ENCODE data around the gene AZGP1.

AZGP1 gene

DNA sequence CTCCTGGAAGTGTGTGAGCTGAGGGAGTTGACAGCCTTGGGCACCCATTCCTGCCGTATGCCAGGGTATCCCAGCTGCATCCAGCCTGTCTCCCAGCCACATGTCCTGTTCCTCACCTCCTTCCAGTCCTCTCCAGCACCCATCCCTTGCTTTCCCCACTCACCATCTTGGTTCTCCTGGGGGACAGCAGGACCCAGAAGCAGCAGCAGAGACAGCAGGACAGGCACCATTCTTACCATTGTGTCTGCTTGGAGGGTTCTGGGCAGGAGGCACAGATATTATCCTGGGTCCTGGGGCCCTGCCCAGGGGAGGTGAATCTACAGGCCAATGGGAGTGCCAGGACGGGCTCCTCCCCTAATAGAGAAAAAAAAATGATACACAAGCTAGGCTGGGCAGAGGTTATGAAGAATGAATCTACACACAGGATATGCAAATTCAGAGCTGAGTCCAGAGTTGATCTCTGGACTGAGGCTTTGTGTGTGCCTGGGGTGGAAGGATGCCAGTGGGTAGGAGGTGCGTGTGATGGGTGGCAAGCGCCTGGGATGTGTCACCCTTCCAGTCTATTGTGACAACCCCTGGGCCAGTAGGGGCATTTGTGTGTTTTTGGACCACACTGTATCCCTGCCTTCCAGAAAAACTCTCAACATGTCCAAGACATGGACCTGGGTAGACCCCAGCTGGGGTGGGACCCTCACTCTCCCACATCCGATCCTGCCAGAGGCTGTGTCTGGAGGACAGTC lies at the start of gene AZGP1:
Gene AZGP1, minus strand, starts transcription at position 250 of the 740 bp plus-strand sequence. Its CDS starts 11 bp downstream, at position 239.
- TF ChIP-seq, protein P1, sequence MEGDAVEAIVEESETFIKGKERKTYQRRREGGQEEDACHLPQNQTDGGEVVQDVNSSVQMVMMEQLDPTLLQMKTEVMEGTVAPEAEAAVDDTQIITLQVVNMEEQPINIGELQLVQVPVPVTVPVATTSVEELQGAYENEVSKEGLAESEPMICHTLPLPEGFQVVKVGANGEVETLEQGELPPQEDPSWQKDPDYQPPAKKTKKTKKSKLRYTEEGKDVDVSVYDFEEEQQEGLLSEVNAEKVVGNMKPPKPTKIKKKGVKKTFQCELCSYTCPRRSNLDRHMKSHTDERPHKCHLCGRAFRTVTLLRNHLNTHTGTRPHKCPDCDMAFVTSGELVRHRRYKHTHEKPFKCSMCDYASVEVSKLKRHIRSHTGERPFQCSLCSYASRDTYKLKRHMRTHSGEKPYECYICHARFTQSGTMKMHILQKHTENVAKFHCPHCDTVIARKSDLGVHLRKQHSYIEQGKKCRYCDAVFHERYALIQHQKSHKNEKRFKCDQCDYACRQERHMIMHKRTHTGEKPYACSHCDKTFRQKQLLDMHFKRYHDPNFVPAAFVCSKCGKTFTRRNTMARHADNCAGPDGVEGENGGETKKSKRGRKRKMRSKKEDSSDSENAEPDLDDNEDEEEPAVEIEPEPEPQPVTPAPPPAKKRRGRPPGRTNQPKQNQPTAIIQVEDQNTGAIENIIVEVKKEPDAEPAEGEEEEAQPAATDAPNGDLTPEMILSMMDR (IDR thresholded peaks at IDR 0.05; ENCODE audit: low read depth, low read length, missing control alignments), result no peak
- no peak within 1 kb of the TSS for H3K4me3 ChIP-seq (replicated peaks; ENCODE audit: low read depth, low read length)
- DNase-seq (ENCODE audit: extremely low read depth, low read depth), result no peak

DNA sequence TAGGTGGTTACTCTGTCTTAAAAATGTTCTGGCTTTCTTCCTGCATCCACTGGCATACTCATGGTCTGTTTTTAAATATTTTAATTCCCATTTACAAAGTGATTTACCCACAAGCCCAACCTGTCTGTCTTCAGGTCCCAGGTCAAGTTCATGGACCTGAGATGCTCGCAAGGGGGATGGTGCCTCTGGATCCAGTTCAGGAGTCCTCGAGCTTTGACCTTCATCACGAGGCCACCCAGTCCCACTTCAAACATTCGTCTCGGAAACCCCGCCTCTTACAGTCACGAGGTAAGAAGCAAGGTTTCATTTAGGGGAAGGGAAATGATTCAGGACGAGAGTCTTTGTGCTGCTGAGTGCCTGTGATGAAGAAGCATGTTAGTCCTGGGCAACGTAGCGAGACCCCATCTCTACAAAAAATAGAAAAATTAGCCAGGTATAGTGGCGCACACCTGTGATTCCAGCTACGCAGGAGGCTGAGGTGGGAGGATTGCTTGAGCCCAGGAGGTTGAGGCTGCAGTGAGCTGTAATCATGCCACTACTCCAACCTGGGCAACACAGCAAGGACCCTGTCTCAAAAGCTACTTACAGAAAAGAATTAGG lies 48.3 kb upstream of the AZGP1 start:
- DNase-seq (ENCODE audit: extremely low read depth, low read depth), result no peak
- H3K4me3 ChIP-seq (replicated peaks; ENCODE audit: low read depth, low read length), result no peak overlapping the region
- TF ChIP-seq, protein P1 (IDR thresholded peaks at IDR 0.05; ENCODE audit: low read depth, low read length, missing control alignments), result no peak

DNA sequence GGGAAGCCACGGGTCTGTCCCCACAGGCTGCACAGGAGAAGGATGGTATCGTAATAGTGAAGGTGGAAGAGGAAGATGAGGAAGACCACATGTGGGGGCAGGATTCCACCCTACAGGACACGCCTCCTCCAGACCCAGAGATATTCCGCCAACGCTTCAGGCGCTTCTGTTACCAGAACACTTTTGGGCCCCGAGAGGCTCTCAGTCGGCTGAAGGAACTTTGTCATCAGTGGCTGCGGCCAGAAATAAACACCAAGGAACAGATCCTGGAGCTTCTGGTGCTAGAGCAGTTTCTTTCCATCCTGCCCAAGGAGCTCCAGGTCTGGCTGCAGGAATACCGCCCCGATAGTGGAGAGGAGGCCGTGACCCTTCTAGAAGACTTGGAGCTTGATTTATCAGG lies 47.7 kb upstream of the AZGP1 start:
- TF ChIP-seq, protein P1 (IDR thresholded peaks at IDR 0.05; ENCODE audit: low read depth, low read length, missing control alignments), result no peak
- DNase-seq (ENCODE audit: extremely low read depth, low read depth), result no peak
- H3K4me3 ChIP-seq (replicated peaks; ENCODE audit: low read depth, low read length), result no peak overlapping the region

DNA sequence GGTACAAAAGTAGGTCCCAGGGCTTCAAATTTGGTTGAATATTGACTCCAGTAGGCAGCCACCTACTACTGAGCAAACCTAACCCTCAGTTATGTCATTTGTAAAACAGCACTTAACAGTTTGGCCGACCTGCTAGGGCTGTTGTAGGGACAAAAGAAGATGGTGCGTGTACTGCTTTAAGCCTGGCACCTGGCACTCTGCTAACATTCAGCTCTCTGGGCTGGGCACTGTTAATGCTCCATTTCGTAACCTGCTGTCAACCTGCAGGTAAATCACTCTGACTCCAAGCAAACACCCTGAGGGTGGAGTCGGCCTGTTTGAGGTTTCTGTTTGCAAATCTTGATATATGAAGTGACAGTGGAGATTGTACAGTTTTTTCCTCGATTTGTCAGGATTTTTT lies 46.8 kb upstream of the AZGP1 start:
- TF ChIP-seq, protein P1 (IDR thresholded peaks at IDR 0.05; ENCODE audit: low read depth, low read length, missing control alignments), result no peak
- no peak overlapping the region for H3K4me3 ChIP-seq (replicated peaks; ENCODE audit: low read depth, low read length)
- DNase-seq (ENCODE audit: extremely low read depth, low read depth), result no peak

DNA sequence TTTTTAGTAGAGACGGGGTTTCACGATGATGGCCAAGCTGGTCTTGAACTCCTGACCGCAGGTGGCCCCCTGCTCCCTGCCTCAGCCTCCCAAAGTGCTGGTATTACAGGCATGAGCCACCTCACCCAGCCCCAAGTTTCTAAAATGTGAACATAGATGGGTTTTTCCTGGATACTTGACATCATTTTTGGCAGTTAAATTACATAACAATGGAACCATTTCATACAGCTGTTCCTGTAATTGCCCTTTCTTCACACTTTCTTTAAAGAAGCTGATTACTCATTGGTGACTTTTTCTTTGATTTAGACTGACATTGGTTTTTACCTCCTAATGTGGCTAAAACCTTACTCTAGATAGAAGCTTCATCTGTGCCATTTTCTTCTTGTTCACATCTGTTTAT lies 45.5 kb upstream of the AZGP1 start:
- H3K4me3 ChIP-seq (replicated peaks; ENCODE audit: low read depth, low read length), result no peak overlapping the region
- DNase-seq (ENCODE audit: extremely low read depth, low read depth), result no peak
- TF ChIP-seq, protein P1 (IDR thresholded peaks at IDR 0.05; ENCODE audit: low read depth, low read length, missing control alignments), result no peak

DNA sequence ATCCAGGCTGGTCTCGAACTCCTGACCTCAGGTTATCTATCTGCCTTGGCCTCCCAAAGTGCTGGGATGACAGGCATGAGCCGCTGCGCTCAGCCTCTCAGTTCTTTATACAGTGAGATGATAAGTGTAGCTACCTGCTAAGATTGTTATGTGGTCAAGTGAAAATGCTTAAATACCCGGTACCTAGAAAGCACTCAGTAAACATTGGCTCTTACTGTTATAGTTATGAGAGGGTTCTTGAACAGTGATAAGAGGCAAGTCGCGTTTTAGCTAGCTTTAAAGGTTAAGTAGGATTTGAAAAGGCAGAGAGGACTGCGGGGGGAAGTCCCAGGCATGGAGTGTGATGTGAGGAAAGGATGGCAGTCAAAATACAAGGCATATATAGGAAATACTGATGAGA lies 44.1 kb upstream of the AZGP1 start:
- no peak for DNase-seq (ENCODE audit: extremely low read depth, low read depth)
- no peak overlapping the region for H3K4me3 ChIP-seq (replicated peaks; ENCODE audit: low read depth, low read length)
- TF ChIP-seq, protein P1 (IDR thresholded peaks at IDR 0.05; ENCODE audit: low read depth, low read length, missing control alignments), result no peak

All from HFF-Myc (cell line).